ENCODE results near the gene ADCY1.
"Not testable (repeated sequence)": the region's sequence is repeated elsewhere in the genome, so short reads cannot be mapped to it uniquely, and the experiment has no call there.

Gene ADCY1

GRCh38 chr7:45717537-45718235 is 143.5 kb downstream of the ADCY1 start:
- DNase-seq: no peak
- Histone ChIP-seq H3K79me2 (ENCODE audit: control insufficient read depth, insufficient read depth, low read length) (no peaks in the 10 kb centered on the region), H2AK5ac (ENCODE audit: low read length) (no peak overlapping the region)

GRCh38 chr7:45718464-45719330 is 144.5 kb downstream of the ADCY1 start:
- H2BK15ac ChIP-seq (replicated peaks; ENCODE audit: low read depth): no peak overlapping the region
- H2AK5ac ChIP-seq (ENCODE audit: low read length): no peak overlapping the region
- H3K36me3 ChIP-seq (ENCODE audit: control insufficient read depth, insufficient read depth, low read length): no peaks in the 10 kb centered on the region
- WGBS (ENCODE audit: extremely low coverage, insufficient coverage, low lambda C conversion rate): no CpG with 5 or more reads among the region's 12 CpGs
- H2BK120ac ChIP-seq (ENCODE audit: low read depth, low read length): no peak overlapping the region
- H3K9ac ChIP-seq (ENCODE audit: low read length): no peak overlapping the region
- H4K5ac ChIP-seq (ENCODE audit: low read length): no peak overlapping the region
- no peak overlapping the region for H2BK5ac ChIP-seq (ENCODE audit: low read length)
- no peak overlapping the region for H3K23ac ChIP-seq (ENCODE audit: low read length)
- DNase-seq: no peak
- no peaks in the 10 kb centered on the region for H3K4me1 ChIP-seq (ENCODE audit: control insufficient read depth, low read depth, low read length)
- H3K27me3 ChIP-seq (ENCODE audit: insufficient read depth, low read length, poor library complexity): no peaks in the 10 kb centered on the region
- H3K79me2 ChIP-seq (ENCODE audit: control insufficient read depth, insufficient read depth, low read length): no peaks in the 10 kb centered on the region
- no peak overlapping the region for H3K56ac ChIP-seq (ENCODE audit: low read length)
- no peak overlapping the region for H3K4me2 ChIP-seq (ENCODE audit: low read length)
- H3K79me1 ChIP-seq (ENCODE audit: low read length): no peaks in the 10 kb centered on the region
- no peak overlapping the region for H3K27ac ChIP-seq (ENCODE audit: low read depth, low read length)
- H4K8ac ChIP-seq (ENCODE audit: low read depth, low read length): no peak overlapping the region
- no peak overlapping the region for H3K18ac ChIP-seq (ENCODE audit: low read length)
- H3K4ac ChIP-seq (ENCODE audit: low read depth, low read length): no peak overlapping the region
- H3K4me3 ChIP-seq (ENCODE audit: low read length): no peak overlapping the region

More at GRCh38 chr7:45717537-45718235, 143.5 kb downstream of the ADCY1 start:
- H3K79me1 ChIP-seq (ENCODE audit: low read length): no peaks in the 10 kb centered on the region
- no peaks in the 10 kb centered on the region for H3K4me1 ChIP-seq (ENCODE audit: control insufficient read depth, low read depth, low read length)
- no peaks in the 10 kb centered on the region for H3K27me3 ChIP-seq (ENCODE audit: insufficient read depth, low read length, poor library complexity)
- no peak overlapping the region for H2BK15ac ChIP-seq (replicated peaks; ENCODE audit: low read depth)
- H3K23ac ChIP-seq (ENCODE audit: low read length): no peak overlapping the region
- H3K56ac ChIP-seq (ENCODE audit: low read length): no peak overlapping the region
- no peak overlapping the region for H3K9ac ChIP-seq (ENCODE audit: low read length)
- no peak overlapping the region for H2BK120ac ChIP-seq (ENCODE audit: low read depth, low read length)
- no peak overlapping the region for H2BK5ac ChIP-seq (ENCODE audit: low read length)
- no peak overlapping the region for H3K27ac ChIP-seq (ENCODE audit: low read depth, low read length)
- H3K36me3 ChIP-seq (ENCODE audit: control insufficient read depth, insufficient read depth, low read length): no peaks in the 10 kb centered on the region
- H3K4ac ChIP-seq (ENCODE audit: low read depth, low read length): no peak overlapping the region
- H3K4me2 ChIP-seq (ENCODE audit: low read length): no peak overlapping the region
- no peak overlapping the region for H3K4me3 ChIP-seq (ENCODE audit: low read length)
- no peak overlapping the region for H4K5ac ChIP-seq (ENCODE audit: low read length)
- H4K8ac ChIP-seq (ENCODE audit: low read depth, low read length): no peak overlapping the region
- H3K18ac ChIP-seq (ENCODE audit: low read length): no peak overlapping the region
- no CpG with 5 or more reads among the region's 17 CpGs for WGBS (ENCODE audit: extremely low coverage, insufficient coverage, low lambda C conversion rate)

GRCh38 chr7:45720989-45721388 is 146.8 kb downstream of the ADCY1 start:
- no peak overlapping the region for H3K56ac ChIP-seq (ENCODE audit: low read length)
- no peak for DNase-seq

GRCh38 chr7:45721686-45722598 is 147.8 kb downstream of the ADCY1 start:
- no peaks in the 10 kb centered on the region for H3K27me3 ChIP-seq (ENCODE audit: insufficient read depth, low read length, poor library complexity)
- H2BK120ac ChIP-seq (ENCODE audit: low read depth, low read length): no peak overlapping the region
- no CpG with 5 or more reads among the region's 22 CpGs for WGBS (ENCODE audit: extremely low coverage, insufficient coverage, low lambda C conversion rate)
- H3K56ac ChIP-seq (ENCODE audit: low read length): no peak overlapping the region
- no peak overlapping the region for H3K4me2 ChIP-seq (ENCODE audit: low read length)
- no peak overlapping the region for H3K9ac ChIP-seq (ENCODE audit: low read length)
- no peak overlapping the region for H2BK5ac ChIP-seq (ENCODE audit: low read length)
- no peaks in the 10 kb centered on the region for H3K4me1 ChIP-seq (ENCODE audit: control insufficient read depth, low read depth, low read length)
- no peak overlapping the region for H3K4me3 ChIP-seq (ENCODE audit: low read length)
- H3K4ac ChIP-seq (ENCODE audit: low read depth, low read length): no peak overlapping the region
- H3K79me1 ChIP-seq (ENCODE audit: low read length): no peaks in the 10 kb centered on the region
- DNase-seq: no peak
- no peaks in the 10 kb centered on the region for H3K79me2 ChIP-seq (ENCODE audit: control insufficient read depth, insufficient read depth, low read length)
- H2BK15ac ChIP-seq (replicated peaks; ENCODE audit: low read depth): no peak overlapping the region
- peaks cover 2% of the 10 kb centered on the region for H3K36me3 ChIP-seq (ENCODE audit: control insufficient read depth, insufficient read depth, low read length)
- H2AK5ac ChIP-seq (ENCODE audit: low read length): no peak overlapping the region
- no peak overlapping the region for H3K18ac ChIP-seq (ENCODE audit: low read length)
- no peak overlapping the region for H4K8ac ChIP-seq (ENCODE audit: low read depth, low read length)
- H4K5ac ChIP-seq (ENCODE audit: low read length): no peak overlapping the region
- H3K27ac ChIP-seq (ENCODE audit: low read depth, low read length): no peak overlapping the region
- H3K23ac ChIP-seq (ENCODE audit: low read length): no peak overlapping the region

More at GRCh38 chr7:45720989-45721388, 146.8 kb downstream of the ADCY1 start:
- Histone ChIP-seq H2BK120ac (ENCODE audit: low read depth, low read length) (no peak overlapping the region), H2BK15ac (replicated peaks; ENCODE audit: low read depth) (no peak overlapping the region), H4K8ac (ENCODE audit: low read depth, low read length) (no peak overlapping the region), H3K79me1 (ENCODE audit: low read length) (no peaks in the 10 kb centered on the region), H3K4me2 (ENCODE audit: low read length) (no peak overlapping the region), H3K79me2 (ENCODE audit: control insufficient read depth, insufficient read depth, low read length) (no peaks in the 10 kb centered on the region), H3K23ac (ENCODE audit: low read length) (no peak overlapping the region), H3K27ac (ENCODE audit: low read depth, low read length) (no peak overlapping the region), H3K4me3 (ENCODE audit: low read length) (no peak overlapping the region), H3K9ac (ENCODE audit: low read length) (no peak overlapping the region), H3K18ac (ENCODE audit: low read length) (no peak overlapping the region), H3K27me3 (ENCODE audit: insufficient read depth, low read length, poor library complexity) (no peaks in the 10 kb centered on the region), H2AK5ac (ENCODE audit: low read length) (no peak overlapping the region), H2BK5ac (ENCODE audit: low read length) (no peak overlapping the region), H4K5ac (ENCODE audit: low read length) (no peak overlapping the region), H3K36me3 (ENCODE audit: control insufficient read depth, insufficient read depth, low read length) (no peaks in the 10 kb centered on the region), H3K4me1 (ENCODE audit: control insufficient read depth, low read depth, low read length) (no peaks in the 10 kb centered on the region), H3K4ac (ENCODE audit: low read depth, low read length) (no peak overlapping the region)
- WGBS (ENCODE audit: extremely low coverage, insufficient coverage, low lambda C conversion rate): no CpG with 5 or more reads among the region's 3 CpGs

- H3K18ac ChIP-seq (ENCODE audit: low read length); H3K4ac ChIP-seq (ENCODE audit: low read depth, low read length); H3K27me3 ChIP-seq (ENCODE audit: insufficient read depth, low read length, poor library complexity); H2BK15ac ChIP-seq (replicated peaks; ENCODE audit: low read depth); H3K9ac ChIP-seq (ENCODE audit: low read length); H2BK5ac ChIP-seq (ENCODE audit: low read length); H2BK120ac ChIP-seq (ENCODE audit: low read depth, low read length); H3K79me1 ChIP-seq (ENCODE audit: low read length); H3K56ac ChIP-seq (ENCODE audit: low read length); H3K79me2 ChIP-seq (ENCODE audit: control insufficient read depth, insufficient read depth, low read length); H3K36me3 ChIP-seq (ENCODE audit: control insufficient read depth, insufficient read depth, low read length); DNase-seq; H3K23ac ChIP-seq (ENCODE audit: low read length); H4K5ac ChIP-seq (ENCODE audit: low read length); H2AK5ac ChIP-seq (ENCODE audit: low read length); H3K4me2 ChIP-seq (ENCODE audit: low read length); H3K4me1 ChIP-seq (ENCODE audit: control insufficient read depth, low read depth, low read length); H3K4me3 ChIP-seq (ENCODE audit: low read length); H3K27ac ChIP-seq (ENCODE audit: low read depth, low read length); H4K8ac ChIP-seq (ENCODE audit: low read depth, low read length): not testable (repeated sequence)
- WGBS (ENCODE audit: extremely low coverage, insufficient coverage, low lambda C conversion rate): no CpG with 5 or more reads among the region's 2 CpGs
Measured at GRCh38 chr7:45725231-45725630, 151.1 kb downstream of the ADCY1 start.

All from mesendoderm (in vitro differentiated cells).